ENCODE measurements around the gene HRG. TPM values are rescaled to one million over a fixed set of nuclear protein-coding genes. Genes with fewer than 3 reads are reported as not detected.

HRG gene
- total and polyA plus RNA-seq, 2 experiments from 2014 or later = not detected

GRCh38 chr3:186648851-186649250 lies 17.0 kb upstream of the HRG start:
- DNase-seq (ENCODE audit: low spot score) = no peak
- ATAC-seq = no peak
- H3K9me3 Mint-ChIP-seq = peaks cover 8% of the 10 kb centered on the region
- no peak overlapping the region for H3K4me3 ChIP-seq
- H3K36me3 Mint-ChIP-seq (ENCODE audit: low read depth) = peaks cover 8% of the 10 kb centered on the region; the same call in 2 of the 3 replicates
- H3F3A ChIP-seq (replicated peaks; ENCODE audit: low read depth) = no peaks in the 10 kb centered on the region
- H3K27ac Mint-ChIP-seq = no peak overlapping the region
- H3K27me3 ChIP-seq (ENCODE audit: insufficient read depth) = no peaks in the 10 kb centered on the region
- peaks cover 4% of the 10 kb centered on the region; the same call in 1 of the 2 replicates for H3K4me1 ChIP-seq (ENCODE audit: insufficient read depth)
- H3K4me3 Mint-ChIP-seq = no peak overlapping the region
- no peak overlapping the region for H3K27ac ChIP-seq (ENCODE audit: low read depth)
- H3K27me3 Mint-ChIP-seq (ENCODE audit: insufficient read depth, low read depth, poor library complexity) = peaks cover 4% of the 10 kb centered on the region
- TF ChIP-seq STAT1 (IDR thresholded peaks at IDR 0.05; ENCODE audit: unreplicated experiment) (no peak), EZH2 (IDR thresholded peaks at IDR 0.05; ENCODE audit: low read depth, unreplicated experiment) (no peak), EZH2phosphoT487 (IDR thresholded peaks at IDR 0.05; ENCODE audit: unreplicated experiment) (no peak), ZNF331 (CRISPR knock-in tag; IDR thresholded peaks at IDR 0.05; ENCODE audit: low read depth) (no peak)
- H3K79me2 ChIP-seq (replicated peaks; ENCODE audit: insufficient read depth) = no peaks in the 10 kb centered on the region
- H4K20me1 ChIP-seq (replicated peaks; ENCODE audit: insufficient read depth) = no peaks in the 10 kb centered on the region
- H3K4me2 ChIP-seq = no peak overlapping the region
- H2AFZ ChIP-seq = 0 out of 2 replicates have a peak overlapping the region, but pooled peaks have one; percentile 53
- H3K4me1 Mint-ChIP-seq = peaks cover 6% of the 10 kb centered on the region; the same call in 2 of the 3 replicates
- H3K36me3 ChIP-seq (ENCODE audit: insufficient read depth) = no peaks in the 10 kb centered on the region; the same call in 1 of the 2 replicates
- H3K9me2 ChIP-seq (ENCODE audit: insufficient read depth) = no peaks in the 10 kb centered on the region; the same call in 1 of the 2 replicates

- Mint-ChIP-seq H3K36me3 (ENCODE audit: low read depth) (peaks cover 13% of the 10 kb centered on the region; the same call in 2 of the 3 replicates), H3K4me3 (no peak overlapping the region), H3K4me1 (no peaks in the 10 kb centered on the region), H3K27me3 (ENCODE audit: insufficient read depth, low read depth, poor library complexity) (peaks cover 4% of the 10 kb centered on the region), H3K9me3 (peaks cover 23% of the 10 kb centered on the region), H3K27ac (no peak overlapping the region)
- Histone ChIP-seq H3K79me2 (replicated peaks; ENCODE audit: insufficient read depth) (no peaks in the 10 kb centered on the region), H3K4me3 (no peak overlapping the region), H2AFZ (no peak overlapping the region), H3K27ac (ENCODE audit: low read depth) (no peak overlapping the region), H3K4me1 (ENCODE audit: insufficient read depth) (no peaks in the 10 kb centered on the region), H3K9me2 (ENCODE audit: insufficient read depth) (no peaks in the 10 kb centered on the region; the same call in 1 of the 2 replicates), H3K27me3 (ENCODE audit: insufficient read depth) (no peaks in the 10 kb centered on the region), H3K36me3 (ENCODE audit: insufficient read depth) (no peaks in the 10 kb centered on the region; the same call in 1 of the 2 replicates), H4K20me1 (replicated peaks; ENCODE audit: insufficient read depth) (no peaks in the 10 kb centered on the region), H3F3A (replicated peaks; ENCODE audit: low read depth) (no peaks in the 10 kb centered on the region), H3K4me2 (no peak overlapping the region)
- ATAC-seq (no peak), DNase-seq (ENCODE audit: low spot score) (no peak)
- TF ChIP-seq JUNB (IDR thresholded peaks at IDR 0.05; ENCODE audit: unreplicated experiment) (no peak), ZNF331 (CRISPR knock-in tag; IDR thresholded peaks at IDR 0.05; ENCODE audit: low read depth) (no peak), CTCF (conservative IDR thresholded peaks at IDR 0.05; ENCODE audit: low read depth in 2 of 2) (no peak)
Measured at GRCh38 chr3:186651678-186652215, 14.1 kb upstream of the HRG start.

DNA sequence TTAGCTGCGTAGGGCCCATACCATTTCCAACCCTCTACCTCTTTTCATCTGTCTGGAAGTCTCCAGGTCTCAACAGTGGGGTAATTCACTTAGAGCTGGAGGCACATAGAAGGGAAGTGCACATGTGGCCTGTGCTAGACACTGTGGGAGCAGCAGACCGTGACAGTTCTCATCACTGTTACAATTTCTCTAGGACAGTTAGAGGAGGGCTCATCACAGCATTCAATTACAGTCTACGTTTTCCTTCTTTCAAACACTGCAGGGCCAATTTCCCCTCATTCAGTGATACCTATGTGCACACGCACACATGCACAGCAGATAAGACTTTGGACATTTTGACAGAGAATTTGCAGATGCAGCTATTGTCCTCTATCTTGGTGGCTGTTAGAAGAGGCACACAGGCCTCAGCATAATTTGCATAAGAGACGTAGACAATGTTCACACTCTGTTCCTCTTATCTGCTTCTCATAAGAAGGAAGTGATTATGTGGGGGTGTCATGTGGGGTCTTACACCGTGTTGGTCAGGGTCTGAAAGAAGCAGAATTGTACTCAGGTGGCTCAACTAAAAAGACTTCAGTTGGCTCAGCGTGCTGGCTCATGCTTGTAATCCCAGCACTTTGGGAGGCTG lies 12.6 kb upstream of the HRG start:
- DNase-seq (ENCODE audit: low spot score) (no peak), ATAC-seq (no peak)
- Histone ChIP-seq H3K27me3 (ENCODE audit: insufficient read depth) (no peaks in the 10 kb centered on the region), H3K79me2 (replicated peaks; ENCODE audit: insufficient read depth) (no peaks in the 10 kb centered on the region), H3K36me3 (ENCODE audit: insufficient read depth) (no peaks in the 10 kb centered on the region; the same call in 1 of the 2 replicates), H3K4me1 (ENCODE audit: insufficient read depth) (no peaks in the 10 kb centered on the region), H3K27ac (ENCODE audit: low read depth) (no peak overlapping the region), H3K4me3 (no peak overlapping the region), H2AFZ (no peak overlapping the region), H4K20me1 (replicated peaks; ENCODE audit: insufficient read depth) (no peaks in the 10 kb centered on the region), H3F3A (replicated peaks; ENCODE audit: low read depth) (no peaks in the 10 kb centered on the region), H3K4me2 (no peak overlapping the region), H3K9me2 (ENCODE audit: insufficient read depth) (no peaks in the 10 kb centered on the region; the same call in 1 of the 2 replicates)
- Mint-ChIP-seq H3K4me1 (no peaks in the 10 kb centered on the region; the same call in 2 of the 3 replicates), H3K9me3 (peaks cover 34% of the 10 kb centered on the region), H3K27ac (no peak overlapping the region), H3K4me3 (no peak overlapping the region), H3K36me3 (ENCODE audit: low read depth) (peaks cover 24% of the 10 kb centered on the region), H3K27me3 (ENCODE audit: insufficient read depth, low read depth, poor library complexity) (peaks cover 6% of the 10 kb centered on the region)
- TF ChIP-seq EZH2phosphoT487 (IDR thresholded peaks at IDR 0.05; ENCODE audit: unreplicated experiment) (no peak), JUNB (IDR thresholded peaks at IDR 0.05; ENCODE audit: unreplicated experiment) (no peak), CREB1 (CRISPR knock-in tag; IDR thresholded peaks at IDR 0.05; ENCODE audit: low read depth) (no peak), EZH2 (IDR thresholded peaks at IDR 0.05; ENCODE audit: low read depth, unreplicated experiment) (no peak), NANOG (IDR thresholded peaks at IDR 0.05; ENCODE audit: borderline replicate concordance) (no peak), ZNF114 (CRISPR knock-in tag; IDR thresholded peaks at IDR 0.05) (no peak), STAT1 (IDR thresholded peaks at IDR 0.05; ENCODE audit: unreplicated experiment) (no peak), ETS1 (IDR thresholded peaks at IDR 0.05) (no peak)
- TF ChIP-seq, protein P1, sequence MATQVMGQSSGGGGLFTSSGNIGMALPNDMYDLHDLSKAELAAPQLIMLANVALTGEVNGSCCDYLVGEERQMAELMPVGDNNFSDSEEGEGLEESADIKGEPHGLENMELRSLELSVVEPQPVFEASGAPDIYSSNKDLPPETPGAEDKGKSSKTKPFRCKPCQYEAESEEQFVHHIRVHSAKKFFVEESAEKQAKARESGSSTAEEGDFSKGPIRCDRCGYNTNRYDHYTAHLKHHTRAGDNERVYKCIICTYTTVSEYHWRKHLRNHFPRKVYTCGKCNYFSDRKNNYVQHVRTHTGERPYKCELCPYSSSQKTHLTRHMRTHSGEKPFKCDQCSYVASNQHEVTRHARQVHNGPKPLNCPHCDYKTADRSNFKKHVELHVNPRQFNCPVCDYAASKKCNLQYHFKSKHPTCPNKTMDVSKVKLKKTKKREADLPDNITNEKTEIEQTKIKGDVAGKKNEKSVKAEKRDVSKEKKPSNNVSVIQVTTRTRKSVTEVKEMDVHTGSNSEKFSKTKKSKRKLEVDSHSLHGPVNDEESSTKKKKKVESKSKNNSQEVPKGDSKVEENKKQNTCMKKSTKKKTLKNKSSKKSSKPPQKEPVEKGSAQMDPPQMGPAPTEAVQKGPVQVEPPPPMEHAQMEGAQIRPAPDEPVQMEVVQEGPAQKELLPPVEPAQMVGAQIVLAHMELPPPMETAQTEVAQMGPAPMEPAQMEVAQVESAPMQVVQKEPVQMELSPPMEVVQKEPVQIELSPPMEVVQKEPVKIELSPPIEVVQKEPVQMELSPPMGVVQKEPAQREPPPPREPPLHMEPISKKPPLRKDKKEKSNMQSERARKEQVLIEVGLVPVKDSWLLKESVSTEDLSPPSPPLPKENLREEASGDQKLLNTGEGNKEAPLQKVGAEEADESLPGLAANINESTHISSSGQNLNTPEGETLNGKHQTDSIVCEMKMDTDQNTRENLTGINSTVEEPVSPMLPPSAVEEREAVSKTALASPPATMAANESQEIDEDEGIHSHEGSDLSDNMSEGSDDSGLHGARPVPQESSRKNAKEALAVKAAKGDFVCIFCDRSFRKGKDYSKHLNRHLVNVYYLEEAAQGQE (IDR thresholded peaks at IDR 0.05; ENCODE audit: unreplicated experiment) = no peak

Measured in GM23338 (cell line).